ENCODE measurements around the gene EPAS1.

DNA sequence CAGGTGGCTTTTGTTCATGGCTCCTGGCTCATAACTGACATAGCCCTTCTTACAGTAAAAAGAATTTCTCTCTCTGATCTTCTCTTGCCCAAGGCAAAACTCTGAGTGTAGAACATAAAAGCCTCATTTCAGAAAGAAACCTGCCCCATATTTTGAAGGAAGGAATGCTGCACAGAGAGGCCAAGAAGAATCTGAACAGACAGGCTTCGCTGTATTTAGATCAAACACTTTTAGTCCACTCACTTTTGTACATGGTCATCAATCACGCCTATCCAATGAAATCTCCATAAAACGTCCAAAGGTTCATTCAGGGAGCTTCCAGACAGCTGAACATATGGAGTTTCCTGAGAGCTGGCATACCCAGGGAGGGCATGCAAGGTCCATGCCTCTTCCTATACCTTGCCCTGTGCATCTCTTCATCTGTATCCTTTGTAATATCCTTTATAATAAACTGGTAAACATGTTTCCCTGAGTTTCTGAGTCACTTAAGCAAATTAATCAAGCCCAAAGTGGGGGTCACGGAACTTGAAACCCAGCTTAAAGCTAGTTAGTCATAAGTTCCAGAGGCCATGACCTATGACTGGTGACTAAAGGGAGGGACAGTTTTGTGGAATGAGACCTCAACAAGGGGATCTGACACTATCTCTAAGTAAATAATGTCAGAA is 119.7 kb downstream of the EPAS1 start:
- TF ChIP-seq, protein P1, sequence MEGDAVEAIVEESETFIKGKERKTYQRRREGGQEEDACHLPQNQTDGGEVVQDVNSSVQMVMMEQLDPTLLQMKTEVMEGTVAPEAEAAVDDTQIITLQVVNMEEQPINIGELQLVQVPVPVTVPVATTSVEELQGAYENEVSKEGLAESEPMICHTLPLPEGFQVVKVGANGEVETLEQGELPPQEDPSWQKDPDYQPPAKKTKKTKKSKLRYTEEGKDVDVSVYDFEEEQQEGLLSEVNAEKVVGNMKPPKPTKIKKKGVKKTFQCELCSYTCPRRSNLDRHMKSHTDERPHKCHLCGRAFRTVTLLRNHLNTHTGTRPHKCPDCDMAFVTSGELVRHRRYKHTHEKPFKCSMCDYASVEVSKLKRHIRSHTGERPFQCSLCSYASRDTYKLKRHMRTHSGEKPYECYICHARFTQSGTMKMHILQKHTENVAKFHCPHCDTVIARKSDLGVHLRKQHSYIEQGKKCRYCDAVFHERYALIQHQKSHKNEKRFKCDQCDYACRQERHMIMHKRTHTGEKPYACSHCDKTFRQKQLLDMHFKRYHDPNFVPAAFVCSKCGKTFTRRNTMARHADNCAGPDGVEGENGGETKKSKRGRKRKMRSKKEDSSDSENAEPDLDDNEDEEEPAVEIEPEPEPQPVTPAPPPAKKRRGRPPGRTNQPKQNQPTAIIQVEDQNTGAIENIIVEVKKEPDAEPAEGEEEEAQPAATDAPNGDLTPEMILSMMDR (IDR thresholded peaks at IDR 0.05): no peak
- no peak for TF ChIP-seq POLR2AphosphoS5 (IDR thresholded peaks at IDR 0.05)

Measured in breast epithelium (tissue), 3 donors.